Measurements from ENCODE around the gene ARHGEF1. TPM values are rescaled to one million over a fixed set of nuclear protein-coding genes. Genes with fewer than 3 reads are reported as not detected.
A peak's percentile ranks its signal among the peaks of the same experiment; 100 is the strongest.

Gene ARHGEF1
- polyA plus RNA-seq, 2 donors = 51.2 to 104 TPM

GRCh38 chr19:41861846-41862245 is 21.1 kb upstream of the ARHGEF1 start:
- WGBS, 2 donors = 60 to 69% methylated on average over 9 of the region's 9 CpGs
- Histone ChIP-seq H3K4me3 (ENCODE audit: low read depth in 1 of 2, low read length in 2 of 2) (peak overlapping the region in 1 of 2 donors; percentile 98), H3K27ac (ENCODE audit: low read depth in 2 of 2, low read length in 1 of 2) (no peak overlapping the region), H3K4me1 (ENCODE audit: control insufficient read depth in 2 of 2, insufficient read depth in 2 of 2, low read length in 1 of 2) (peaks cover 12 to 17% of the 10 kb centered on the region in 2 donors), H3K27me3 (ENCODE audit: control insufficient read depth in 1 of 2, insufficient read depth in 2 of 2, low read length in 2 of 2) (no peaks in the 10 kb centered on the region), H3K9me3 (ENCODE audit: control insufficient read depth in 2 of 2, insufficient read depth in 1 of 2, low read depth in 1 of 2, low read length in 1 of 2) (no peaks in the 10 kb centered on the region), H3K36me3 (ENCODE audit: control insufficient read depth in 2 of 2, insufficient read depth in 2 of 2, low read length in 1 of 2) (peaks cover 9 to 33% of the 10 kb centered on the region in 2 donors)

DNA sequence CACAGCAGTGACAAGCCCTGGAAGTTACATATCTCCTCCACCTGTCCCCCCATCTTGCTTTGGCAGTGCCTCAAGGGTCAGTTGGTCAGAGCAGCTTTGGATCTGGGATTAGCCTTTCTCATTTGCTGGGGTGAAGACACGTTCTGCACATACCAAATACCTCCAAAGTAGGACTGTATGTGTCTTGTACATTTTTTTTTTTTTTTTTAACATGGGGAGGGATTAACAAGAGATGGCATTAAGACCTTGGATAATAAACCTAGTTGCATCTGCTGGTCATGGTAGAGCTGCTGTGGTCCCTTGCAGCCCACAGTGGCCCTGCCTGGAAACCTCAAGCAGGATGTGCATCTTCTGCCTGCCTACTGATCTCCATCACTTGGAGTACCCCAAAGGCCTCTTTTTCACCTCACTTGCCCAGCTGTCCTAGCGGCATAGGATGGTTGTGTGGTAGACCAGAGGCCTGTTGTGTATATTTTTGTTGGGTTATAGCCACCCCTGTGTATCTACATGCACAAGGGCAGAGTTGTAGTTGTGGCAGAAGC is 20.5 kb upstream of the ARHGEF1 start:
- no peaks in the 10 kb centered on the region for H3K9me3 ChIP-seq (ENCODE audit: control insufficient read depth in 2 of 2, insufficient read depth in 1 of 2, low read depth in 1 of 2, low read length in 1 of 2)
- H3K27me3 ChIP-seq (ENCODE audit: control insufficient read depth in 1 of 2, insufficient read depth in 2 of 2, low read length in 2 of 2) = no peaks in the 10 kb centered on the region
- H3K27ac ChIP-seq (ENCODE audit: low read depth in 2 of 2, low read length in 1 of 2) = no peak overlapping the region
- H3K4me3 ChIP-seq (ENCODE audit: low read depth in 1 of 2, low read length in 2 of 2) = no peak overlapping the region
- H3K4me1 ChIP-seq (ENCODE audit: control insufficient read depth in 2 of 2, insufficient read depth in 2 of 2, low read length in 1 of 2) = peaks cover 12 to 17% of the 10 kb centered on the region in 2 donors
- peaks cover 9 to 33% of the 10 kb centered on the region in 2 donors for H3K36me3 ChIP-seq (ENCODE audit: control insufficient read depth in 2 of 2, insufficient read depth in 2 of 2, low read length in 1 of 2)
- WGBS, 2 donors = 48 to 58% methylated on average over 2 of the region's 2 CpGs

DNA sequence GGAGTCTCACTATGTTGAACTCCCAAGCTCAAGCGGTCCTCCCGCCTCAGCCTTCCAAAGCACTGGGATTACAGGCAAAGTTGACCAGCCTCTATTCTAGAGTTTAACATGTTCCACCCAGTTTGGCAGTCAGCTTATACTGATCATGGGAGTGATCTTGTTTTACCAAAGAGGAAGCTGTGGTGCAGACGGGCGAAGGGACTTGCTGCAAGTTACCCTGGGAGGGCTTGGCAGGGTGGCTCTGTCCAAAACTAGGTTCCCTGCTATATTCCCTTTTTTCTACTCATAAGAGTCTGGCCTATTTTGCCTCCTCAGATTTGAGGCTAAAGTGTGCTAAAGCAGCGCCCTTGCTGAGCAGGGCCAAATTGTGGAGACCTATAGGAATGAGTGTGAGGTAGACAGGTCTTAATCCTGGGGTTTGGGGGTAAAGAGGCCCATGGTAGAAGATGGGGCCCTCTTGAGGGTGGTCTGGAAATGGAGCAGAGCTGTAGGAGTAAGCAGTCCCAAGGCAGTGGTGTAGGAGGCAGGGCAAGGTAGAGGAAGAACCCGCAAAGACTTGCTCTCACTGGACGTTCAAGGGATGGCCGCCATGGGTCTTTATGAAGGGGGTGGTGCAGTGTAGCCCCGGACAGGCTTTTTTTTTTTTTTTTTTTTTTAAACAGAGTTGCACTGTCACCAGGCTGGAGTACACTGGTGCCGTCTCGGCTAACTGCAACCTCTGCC is 19.6 kb upstream of the ARHGEF1 start:
- Histone ChIP-seq H3K27ac (ENCODE audit: low read depth in 2 of 2, low read length in 1 of 2) (no peak overlapping the region), H3K4me3 (ENCODE audit: low read depth in 1 of 2, low read length in 2 of 2) (no peak overlapping the region), H3K27me3 (ENCODE audit: control insufficient read depth in 1 of 2, insufficient read depth in 2 of 2, low read length in 2 of 2) (no peaks in the 10 kb centered on the region), H3K36me3 (ENCODE audit: control insufficient read depth in 2 of 2, insufficient read depth in 2 of 2, low read length in 1 of 2) (peaks cover 9 to 37% of the 10 kb centered on the region in 2 donors), H3K9me3 (ENCODE audit: control insufficient read depth in 2 of 2, insufficient read depth in 1 of 2, low read depth in 1 of 2, low read length in 1 of 2) (no peaks in the 10 kb centered on the region), H3K4me1 (ENCODE audit: control insufficient read depth in 2 of 2, insufficient read depth in 2 of 2, low read length in 1 of 2) (peaks cover 12 to 17% of the 10 kb centered on the region in 2 donors)
- WGBS, 2 donors = 78 to 82% methylated on average over 11 of the region's 11 CpGs

DNA sequence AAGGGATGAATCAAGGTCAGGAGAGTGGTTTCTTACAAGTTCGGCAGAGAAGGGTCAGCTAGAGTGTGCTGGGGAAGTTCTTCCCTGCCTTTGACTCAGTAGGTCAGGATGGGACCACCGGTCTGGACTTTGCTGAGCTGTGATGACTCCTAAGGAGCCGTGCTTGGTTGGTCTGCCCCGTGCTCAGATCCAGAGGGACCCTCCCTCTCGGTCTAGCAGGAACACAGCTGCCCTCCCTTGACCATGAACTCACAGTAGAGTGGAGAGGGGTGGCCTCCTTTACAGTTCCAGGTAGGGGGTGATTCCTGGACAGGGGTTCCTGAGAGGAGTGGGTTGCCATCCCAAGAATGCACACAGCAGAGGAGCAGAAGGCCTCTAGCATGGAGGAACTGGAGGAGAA is 18.6 kb upstream of the ARHGEF1 start:
- peaks cover 12 to 17% of the 10 kb centered on the region in 2 donors for H3K4me1 ChIP-seq (ENCODE audit: control insufficient read depth in 2 of 2, insufficient read depth in 2 of 2, low read length in 1 of 2)
- H3K4me3 ChIP-seq (ENCODE audit: low read depth in 1 of 2, low read length in 2 of 2) = no peak overlapping the region
- peaks cover 9 to 46% of the 10 kb centered on the region in 2 donors for H3K36me3 ChIP-seq (ENCODE audit: control insufficient read depth in 2 of 2, insufficient read depth in 2 of 2, low read length in 1 of 2)
- 85 to 87% methylated on average over 5 of the region's 5 CpGs for WGBS, 2 donors
- no peaks in the 10 kb centered on the region for H3K27me3 ChIP-seq (ENCODE audit: control insufficient read depth in 1 of 2, insufficient read depth in 2 of 2, low read length in 2 of 2)
- H3K9me3 ChIP-seq (ENCODE audit: control insufficient read depth in 2 of 2, insufficient read depth in 1 of 2, low read depth in 1 of 2, low read length in 1 of 2) = no peaks in the 10 kb centered on the region
- H3K27ac ChIP-seq (ENCODE audit: low read depth in 2 of 2, low read length in 1 of 2) = no peak overlapping the region

- Histone ChIP-seq H3K27ac (ENCODE audit: low read depth in 2 of 2, low read length in 1 of 2) (no peak overlapping the region), H3K27me3 (ENCODE audit: control insufficient read depth in 1 of 2, insufficient read depth in 2 of 2, low read length in 2 of 2) (no peaks in the 10 kb centered on the region), H3K4me1 (ENCODE audit: control insufficient read depth in 2 of 2, insufficient read depth in 2 of 2, low read length in 1 of 2) (peaks cover 9 to 12% of the 10 kb centered on the region in 2 donors), H3K36me3 (ENCODE audit: control insufficient read depth in 2 of 2, insufficient read depth in 2 of 2, low read length in 1 of 2) (peaks cover 9 to 52% of the 10 kb centered on the region in 2 donors), H3K4me3 (ENCODE audit: low read depth in 1 of 2, low read length in 2 of 2) (no peak overlapping the region), H3K9me3 (ENCODE audit: control insufficient read depth in 2 of 2, insufficient read depth in 1 of 2, low read depth in 1 of 2, low read length in 1 of 2) (no peaks in the 10 kb centered on the region)
- WGBS, 2 donors = 83 to 88% methylated on average over 3 of the region's 3 CpGs
These were observed 16.7 kb upstream of the ARHGEF1 start for GRCh38 chr19:41866284-41866683.

DNA sequence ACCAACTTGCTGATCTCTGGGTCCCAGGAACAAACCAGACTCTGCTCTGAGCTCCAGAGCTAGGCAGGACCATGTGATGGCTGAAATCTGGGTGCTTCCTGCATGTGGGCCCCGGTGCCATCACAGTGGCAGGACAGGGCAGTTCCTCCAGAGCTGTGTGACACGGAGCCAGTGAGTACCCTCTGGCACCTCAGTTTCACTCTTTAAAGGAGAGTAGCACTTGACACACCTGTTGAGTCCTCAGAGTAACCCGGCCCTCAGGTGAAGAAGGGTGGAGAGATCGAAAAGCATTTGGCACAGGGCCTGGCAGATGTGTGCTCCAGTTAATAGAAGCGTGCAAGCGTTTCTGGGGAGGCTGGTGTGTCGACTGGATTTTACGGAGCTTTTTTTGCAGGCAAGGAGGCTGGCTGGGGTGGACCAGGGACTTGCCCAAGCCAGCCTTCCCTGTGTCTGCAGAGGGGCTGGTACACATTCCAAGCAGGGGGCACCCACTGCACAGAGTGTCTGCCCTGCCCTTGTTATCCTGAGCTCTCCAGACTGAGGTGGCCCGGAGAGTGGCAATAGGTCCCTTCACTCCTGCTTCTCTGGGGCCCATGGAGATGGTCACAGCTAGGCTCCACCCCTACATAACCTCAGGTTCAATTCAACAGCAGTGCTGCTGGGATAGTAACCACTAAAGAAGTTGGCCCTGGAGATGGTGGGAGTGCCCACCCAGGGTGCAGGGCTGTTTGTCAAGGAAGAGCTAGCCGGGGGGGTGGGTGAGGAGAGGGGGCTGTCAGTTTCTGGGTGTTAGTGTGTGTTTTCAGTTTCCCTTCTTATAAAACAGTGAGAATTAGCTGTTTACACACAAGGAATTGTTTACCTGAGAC is 14.6 kb upstream of the ARHGEF1 start:
- WGBS, 2 donors = 59 to 64% methylated on average over 10 of the region's 10 CpGs
- Histone ChIP-seq H3K4me3 (ENCODE audit: low read depth in 1 of 2, low read length in 2 of 2) (no peak overlapping the region), H3K36me3 (ENCODE audit: control insufficient read depth in 2 of 2, insufficient read depth in 2 of 2, low read length in 1 of 2) (peaks cover 9 to 46% of the 10 kb centered on the region in 2 donors), H3K9me3 (ENCODE audit: control insufficient read depth in 2 of 2, insufficient read depth in 1 of 2, low read depth in 1 of 2, low read length in 1 of 2) (no peaks in the 10 kb centered on the region), H3K4me1 (ENCODE audit: control insufficient read depth in 2 of 2, insufficient read depth in 2 of 2, low read length in 1 of 2) (peaks cover 0 to 5% of the 10 kb centered on the region in 2 donors), H3K27ac (ENCODE audit: low read depth in 2 of 2, low read length in 1 of 2) (peak overlapping the region in 1 of 2 donors; percentile 29), H3K27me3 (ENCODE audit: control insufficient read depth in 1 of 2, insufficient read depth in 2 of 2, low read length in 2 of 2) (no peaks in the 10 kb centered on the region)

GRCh38 chr19:41868989-41869300 is 14.0 kb upstream of the ARHGEF1 start:
- Histone ChIP-seq H3K9me3 (ENCODE audit: control insufficient read depth in 2 of 2, insufficient read depth in 1 of 2, low read depth in 1 of 2, low read length in 1 of 2) (no peaks in the 10 kb centered on the region), H3K36me3 (ENCODE audit: control insufficient read depth in 2 of 2, insufficient read depth in 2 of 2, low read length in 1 of 2) (peaks cover 9 to 45% of the 10 kb centered on the region in 2 donors), H3K27me3 (ENCODE audit: control insufficient read depth in 1 of 2, insufficient read depth in 2 of 2, low read length in 2 of 2) (no peaks in the 10 kb centered on the region), H3K4me1 (ENCODE audit: control insufficient read depth in 2 of 2, insufficient read depth in 2 of 2, low read length in 1 of 2) (peaks cover 0 to 3% of the 10 kb centered on the region in 2 donors), H3K4me3 (ENCODE audit: low read depth in 1 of 2, low read length in 2 of 2) (no peak overlapping the region), H3K27ac (ENCODE audit: low read depth in 2 of 2, low read length in 1 of 2) (no peak overlapping the region)
- 84 to 86% methylated on average over 12 of the region's 12 CpGs for WGBS, 2 donors

GRCh38 chr19:41869374-41869955 is 13.5 kb upstream of the ARHGEF1 start:
- Histone ChIP-seq H3K27me3 (ENCODE audit: control insufficient read depth in 1 of 2, insufficient read depth in 2 of 2, low read length in 2 of 2) (no peaks in the 10 kb centered on the region), H3K4me1 (ENCODE audit: control insufficient read depth in 2 of 2, insufficient read depth in 2 of 2, low read length in 1 of 2) (peaks cover 0 to 3% of the 10 kb centered on the region in 2 donors), H3K4me3 (ENCODE audit: low read depth in 1 of 2, low read length in 2 of 2) (no peak overlapping the region), H3K9me3 (ENCODE audit: control insufficient read depth in 2 of 2, insufficient read depth in 1 of 2, low read depth in 1 of 2, low read length in 1 of 2) (no peaks in the 10 kb centered on the region), H3K27ac (ENCODE audit: low read depth in 2 of 2, low read length in 1 of 2) (no peak overlapping the region), H3K36me3 (ENCODE audit: control insufficient read depth in 2 of 2, insufficient read depth in 2 of 2, low read length in 1 of 2) (peaks cover 9 to 40% of the 10 kb centered on the region in 2 donors)
- 76 to 80% methylated on average over 13 of the region's 13 CpGs for WGBS, 2 donors

DNA sequence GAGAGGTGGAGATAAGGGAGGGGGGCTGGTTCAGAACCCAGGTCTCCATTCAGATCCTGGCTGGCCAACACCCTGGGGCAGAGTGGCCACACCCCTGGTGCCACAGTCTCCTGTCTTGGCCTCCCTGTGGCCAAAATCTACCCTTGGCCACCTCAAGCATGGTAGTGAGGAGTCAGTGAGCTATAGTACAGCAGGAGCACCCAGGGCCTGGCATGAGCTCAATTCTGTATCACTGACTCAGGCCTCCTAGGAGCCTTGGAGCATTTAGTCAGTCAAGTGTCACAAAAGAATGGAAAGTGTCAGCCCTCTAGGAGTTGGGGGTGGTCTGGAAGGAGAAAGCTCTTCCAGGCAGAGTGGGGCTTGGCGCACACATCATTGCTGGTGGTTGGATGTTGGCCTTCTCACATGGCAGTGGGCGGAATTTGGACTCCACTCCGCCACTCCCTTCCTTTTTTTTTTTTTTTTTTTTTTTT is 12.5 kb upstream of the ARHGEF1 start:
- WGBS, 2 donors = 39 to 61% methylated on average over 3 of the region's 3 CpGs
- Histone ChIP-seq H3K9me3 (ENCODE audit: control insufficient read depth in 2 of 2, insufficient read depth in 1 of 2, low read depth in 1 of 2, low read length in 1 of 2) (no peaks in the 10 kb centered on the region), H3K27me3 (ENCODE audit: control insufficient read depth in 1 of 2, insufficient read depth in 2 of 2, low read length in 2 of 2) (no peaks in the 10 kb centered on the region), H3K4me1 (ENCODE audit: control insufficient read depth in 2 of 2, insufficient read depth in 2 of 2, low read length in 1 of 2) (peaks cover 0 to 3% of the 10 kb centered on the region in 2 donors), H3K4me3 (ENCODE audit: low read depth in 1 of 2, low read length in 2 of 2) (no peak overlapping the region), H3K36me3 (ENCODE audit: control insufficient read depth in 2 of 2, insufficient read depth in 2 of 2, low read length in 1 of 2) (peaks cover 7 to 35% of the 10 kb centered on the region in 2 donors), H3K27ac (ENCODE audit: low read depth in 2 of 2, low read length in 1 of 2) (peak overlapping the region in 1 of 2 donors; percentile 27)
